ENCODE results near the gene TRMT112.

Gene TRMT112

GRCh38 chr11:64285885-64286800 lies 31.2 kb downstream of the TRMT112 start:
- H3K79me2 ChIP-seq (ENCODE audit: insufficient read depth, low read length): no peaks in the 10 kb centered on the region
- peak overlapping the region; percentile 86 for H3K4me3 ChIP-seq (ENCODE audit: low read depth, low read length, poor library complexity, severe bottlenecking)
- no peak overlapping the region for H2AFZ ChIP-seq (ENCODE audit: low read length)
- peak overlapping the region; percentile 98 for H3K4me2 ChIP-seq (ENCODE audit: low read length)
- no peaks in the 10 kb centered on the region for H3F3A ChIP-seq (ENCODE audit: insufficient read depth, low read length)
- H3K27me3 ChIP-seq (ENCODE audit: insufficient read depth, low read length): peaks cover 6% of the 10 kb centered on the region; the same call in 1 of the 2 replicates
- peak overlapping the region; percentile 87 for H3K9ac ChIP-seq (ENCODE audit: low read length)
- no peak overlapping the region for H3K27ac ChIP-seq (ENCODE audit: low read depth, low read length, poor library complexity, severe bottlenecking)
- no peaks in the 10 kb centered on the region for H4K20me1 ChIP-seq (ENCODE audit: insufficient read depth, low read length)
- H3K9me3 ChIP-seq (ENCODE audit: low read length): no peaks in the 10 kb centered on the region
- H3K36me3 ChIP-seq (ENCODE audit: insufficient read depth, low read length): peaks cover 19% of the 10 kb centered on the region; the same call in 1 of the 2 replicates
- no peaks in the 10 kb centered on the region for H3K9me2 ChIP-seq (ENCODE audit: low read depth, low read length)
- TF ChIP-seq EZH2 (IDR thresholded peaks at IDR 0.05; ENCODE audit: borderline replicate concordance, low read length) (no peak), CTCF (IDR thresholded peaks at IDR 0.05; ENCODE audit: low read length) (peak; percentile 23; the same call in 1 of the 2 replicates)
- peaks cover 17% of the 10 kb centered on the region for H3K4me1 ChIP-seq (ENCODE audit: insufficient read depth, low read length, severe bottlenecking)

GRCh38 chr11:64284962-64285884 lies 32.1 kb downstream of the TRMT112 start, which contains the start of gene GPR137:
TSS of gene GPR137 (plus strand) at chr11:64285848. CDS start at chr11:64286525, 677 bp downstream.
- Histone ChIP-seq H3K4me2 (ENCODE audit: low read length) (peak within 1 kb of the TSS; percentile 98), H3K9ac (ENCODE audit: low read length) (peak within 1 kb of the TSS; percentile 87), H3K36me3 (ENCODE audit: insufficient read depth, low read length) (peaks cover 20% of the 10 kb centered on the region; the same call in 1 of the 2 replicates), H3K27ac (ENCODE audit: low read depth, low read length, poor library complexity, severe bottlenecking) (peak within 1 kb of the TSS; percentile 87), H3K4me1 (ENCODE audit: insufficient read depth, low read length, severe bottlenecking) (peaks cover 17% of the 10 kb centered on the region), H3K9me3 (ENCODE audit: low read length) (no peaks in the 10 kb centered on the region), H3K4me3 (ENCODE audit: low read depth, low read length, poor library complexity, severe bottlenecking) (peak within 1 kb of the TSS; percentile 86), H3F3A (ENCODE audit: insufficient read depth, low read length) (no peaks in the 10 kb centered on the region), H3K27me3 (ENCODE audit: insufficient read depth, low read length) (no peaks in the 10 kb centered on the region; the same call in 1 of the 2 replicates), H3K9me2 (ENCODE audit: low read depth, low read length) (no peaks in the 10 kb centered on the region), H2AFZ (ENCODE audit: low read length) (no peak within 1 kb of the TSS), H4K20me1 (ENCODE audit: insufficient read depth, low read length) (no peaks in the 10 kb centered on the region), H3K79me2 (ENCODE audit: insufficient read depth, low read length) (no peaks in the 10 kb centered on the region)
- TF ChIP-seq EZH2 (IDR thresholded peaks at IDR 0.05; ENCODE audit: borderline replicate concordance, low read length): no peak
- TF ChIP-seq CTCF (IDR thresholded peaks at IDR 0.05; ENCODE audit: low read length): no peak
